ENCODE data around the gene LARP4. TPM values are rescaled to one million over a fixed set of nuclear protein-coding genes. Genes with fewer than 3 reads are reported as not detected.

The LARP4 gene
- total RNA-seq, 2 experiments from 2014 or later = 32.9 to 84.1 TPM

DNA sequence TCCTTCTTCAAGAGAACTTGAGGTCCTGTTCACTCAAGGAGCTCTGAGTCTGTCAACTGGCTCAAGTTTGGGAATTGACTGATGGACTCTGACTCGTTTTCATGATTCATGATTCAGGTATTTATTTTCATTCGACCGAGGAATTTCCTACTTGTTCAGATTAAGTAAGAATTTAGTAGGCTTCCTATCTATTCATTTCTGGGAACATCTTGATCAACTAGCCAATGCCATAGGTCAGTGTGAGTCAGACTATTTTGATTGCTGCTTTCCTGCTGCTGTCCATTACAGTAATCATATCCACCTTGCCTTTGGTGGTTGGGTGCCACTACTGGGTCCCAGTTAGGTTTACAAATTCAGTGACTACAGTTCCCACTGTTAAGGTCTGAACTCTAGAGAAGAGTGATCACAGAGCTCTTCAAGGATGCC lies 10.4 kb upstream of the LARP4 start:
- H3K27ac ChIP-seq (ENCODE audit: low read depth, low read length, poor library complexity, severe bottlenecking) = no peak overlapping the region
- H3K36me3 ChIP-seq (ENCODE audit: insufficient read depth, low read length) = no peaks in the 10 kb centered on the region
- no peaks in the 10 kb centered on the region for H4K20me1 ChIP-seq (ENCODE audit: insufficient read depth, low read length)
- TF ChIP-seq, protein P1, sequence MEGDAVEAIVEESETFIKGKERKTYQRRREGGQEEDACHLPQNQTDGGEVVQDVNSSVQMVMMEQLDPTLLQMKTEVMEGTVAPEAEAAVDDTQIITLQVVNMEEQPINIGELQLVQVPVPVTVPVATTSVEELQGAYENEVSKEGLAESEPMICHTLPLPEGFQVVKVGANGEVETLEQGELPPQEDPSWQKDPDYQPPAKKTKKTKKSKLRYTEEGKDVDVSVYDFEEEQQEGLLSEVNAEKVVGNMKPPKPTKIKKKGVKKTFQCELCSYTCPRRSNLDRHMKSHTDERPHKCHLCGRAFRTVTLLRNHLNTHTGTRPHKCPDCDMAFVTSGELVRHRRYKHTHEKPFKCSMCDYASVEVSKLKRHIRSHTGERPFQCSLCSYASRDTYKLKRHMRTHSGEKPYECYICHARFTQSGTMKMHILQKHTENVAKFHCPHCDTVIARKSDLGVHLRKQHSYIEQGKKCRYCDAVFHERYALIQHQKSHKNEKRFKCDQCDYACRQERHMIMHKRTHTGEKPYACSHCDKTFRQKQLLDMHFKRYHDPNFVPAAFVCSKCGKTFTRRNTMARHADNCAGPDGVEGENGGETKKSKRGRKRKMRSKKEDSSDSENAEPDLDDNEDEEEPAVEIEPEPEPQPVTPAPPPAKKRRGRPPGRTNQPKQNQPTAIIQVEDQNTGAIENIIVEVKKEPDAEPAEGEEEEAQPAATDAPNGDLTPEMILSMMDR (conservative IDR thresholded peaks at IDR 0.05; ENCODE audit: low read length) = no peak
- no peak for TF ChIP-seq EZH2phosphoT487 (IDR thresholded peaks at IDR 0.05; ENCODE audit: borderline replicate concordance, low read depth, low read length)
- POLR2A ChIA-PET = no interaction called here
- intact Hi-C loops (cut with micrococcal nuclease; ENCODE audit: unreplicated experiment) = no loop called here
- H3K9me2 ChIP-seq (ENCODE audit: insufficient read depth, low read length) = no peaks in the 10 kb centered on the region
- no peak overlapping the region for H2AFZ ChIP-seq (ENCODE audit: low read length)
- no TSS peak for BruUV-seq (replicated peaks)
- H3K4me1 ChIP-seq (ENCODE audit: insufficient read depth, low read length, poor library complexity, severe bottlenecking) = peaks cover 4% of the 10 kb centered on the region
- CTCF ChIA-PET (ENCODE audit: unreplicated experiment) = no interaction called here
- H3K4me2 ChIP-seq (ENCODE audit: low read length) = no peak overlapping the region
- H3K9me3 ChIP-seq (ENCODE audit: low read length) = no peaks in the 10 kb centered on the region
- no peaks in the 10 kb centered on the region for H3K79me2 ChIP-seq (ENCODE audit: insufficient read depth, low read depth, low read length)
- no peak overlapping the region for H3K4me3 ChIP-seq (ENCODE audit: low read depth, low read length, poor library complexity, severe bottlenecking)
- no peak for DNase-seq (ENCODE audit: low spot score)

DNA sequence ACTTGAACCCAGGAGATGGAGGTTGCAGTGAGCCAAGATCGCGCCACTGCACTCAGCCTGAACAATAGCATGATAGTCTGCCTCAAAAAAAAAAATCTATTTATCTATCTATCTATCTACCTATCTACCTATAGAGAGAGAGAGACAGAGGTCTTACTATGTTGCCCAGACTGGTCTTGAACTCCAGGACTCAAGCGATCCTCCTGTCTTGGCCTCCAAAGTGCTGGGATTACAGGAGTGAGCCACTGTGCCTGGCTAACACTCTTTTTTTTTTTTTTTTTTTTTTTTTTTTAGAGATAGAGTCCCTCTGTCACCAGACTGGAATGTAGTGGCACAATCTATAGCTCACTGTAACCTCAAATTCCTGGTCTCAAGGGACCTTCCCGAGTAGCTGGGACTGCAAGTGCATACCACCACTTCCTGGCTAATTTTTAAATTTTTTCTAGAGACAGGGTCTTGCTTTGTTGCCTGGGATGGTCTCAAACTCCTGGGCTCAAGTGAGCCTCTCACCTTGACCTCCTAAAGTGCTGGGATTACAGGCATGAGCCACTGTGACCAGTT lies 6.1 kb upstream of the LARP4 start:
- TF ChIP-seq EZH2phosphoT487 (IDR thresholded peaks at IDR 0.05; ENCODE audit: borderline replicate concordance, low read depth, low read length) = no peak
- TF ChIP-seq, protein P1 (conservative IDR thresholded peaks at IDR 0.05; ENCODE audit: low read length) = no peak
- H3K79me2 ChIP-seq (ENCODE audit: insufficient read depth, low read depth, low read length) = no peaks in the 10 kb centered on the region
- no peaks in the 10 kb centered on the region for H3K9me3 ChIP-seq (ENCODE audit: low read length)
- H2AFZ ChIP-seq (ENCODE audit: low read length) = no peak overlapping the region
- H3K36me3 ChIP-seq (ENCODE audit: insufficient read depth, low read length) = no peaks in the 10 kb centered on the region
- H3K4me2 ChIP-seq (ENCODE audit: low read length) = no peak overlapping the region
- intact Hi-C loops (cut with micrococcal nuclease; ENCODE audit: unreplicated experiment) = no loop called here
- DNase-seq (ENCODE audit: low spot score) = no peak
- no peaks in the 10 kb centered on the region for H3K4me1 ChIP-seq (ENCODE audit: insufficient read depth, low read length, poor library complexity, severe bottlenecking)
- CTCF ChIA-PET (ENCODE audit: unreplicated experiment) = no interaction called here
- no peaks in the 10 kb centered on the region for H4K20me1 ChIP-seq (ENCODE audit: insufficient read depth, low read length)
- H3K27ac ChIP-seq (ENCODE audit: low read depth, low read length, poor library complexity, severe bottlenecking) = no peak overlapping the region
- H3K4me3 ChIP-seq (ENCODE audit: low read depth, low read length, poor library complexity, severe bottlenecking) = no peak overlapping the region
- H3K9me2 ChIP-seq (ENCODE audit: insufficient read depth, low read length) = no peaks in the 10 kb centered on the region
- POLR2A ChIA-PET = interaction anchor here (0.6 to 0.7 kb wide), 2 partner anchors 282 to 284 kb away, joined by 3 to 4 read pairs; no protein-coding TSS in a partner anchor
- no TSS peak for BruUV-seq (replicated peaks)

DNA sequence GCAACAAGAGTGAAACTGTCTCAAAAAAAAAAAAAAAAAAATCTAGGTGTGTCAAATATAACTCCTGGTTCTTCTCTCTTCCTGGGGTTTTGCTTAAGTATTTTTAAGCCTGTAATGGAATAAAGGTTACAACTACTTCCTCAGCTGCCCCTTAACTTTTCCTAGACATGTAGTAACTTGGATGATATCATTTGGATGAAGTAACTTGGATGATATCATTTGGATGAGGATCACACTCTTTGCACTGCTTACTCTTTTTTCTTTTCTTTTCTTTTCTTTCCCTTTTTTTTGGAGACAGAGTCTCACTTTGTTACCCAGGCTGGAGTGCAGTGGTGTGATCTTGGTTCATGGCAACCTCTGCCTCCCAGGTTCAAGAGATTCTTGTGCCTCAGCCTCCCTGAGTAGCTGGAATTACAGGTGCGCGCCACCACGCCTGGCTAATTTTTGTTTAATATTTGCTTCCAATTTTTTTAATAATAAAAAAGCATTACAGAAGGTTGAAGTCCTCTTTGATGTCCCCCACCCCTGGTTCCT lies 3.5 kb upstream of the LARP4 start:
- no peaks in the 10 kb centered on the region for H3K9me2 ChIP-seq (ENCODE audit: insufficient read depth, low read length)
- peaks cover 13% of the 10 kb centered on the region for H3K79me2 ChIP-seq (ENCODE audit: insufficient read depth, low read depth, low read length)
- H3K9me3 ChIP-seq (ENCODE audit: low read length) = no peaks in the 10 kb centered on the region
- H3K27ac ChIP-seq (ENCODE audit: low read depth, low read length, poor library complexity, severe bottlenecking) = no peak overlapping the region
- ChIA-PET POLR2A (interaction anchor here (0.5 to 0.7 kb wide), 2 partner anchors 69 to 121 kb away, joined by 3 read pairs; no protein-coding TSS in a partner anchor), CTCF (ENCODE audit: unreplicated experiment) (no interaction called here)
- H3K36me3 ChIP-seq (ENCODE audit: insufficient read depth, low read length) = no peaks in the 10 kb centered on the region
- TF ChIP-seq, protein P1 (conservative IDR thresholded peaks at IDR 0.05; ENCODE audit: low read length) = no peak
- no peak for TF ChIP-seq EZH2phosphoT487 (IDR thresholded peaks at IDR 0.05; ENCODE audit: borderline replicate concordance, low read depth, low read length)
- H3K4me3 ChIP-seq (ENCODE audit: low read depth, low read length, poor library complexity, severe bottlenecking) = no peak overlapping the region
- intact Hi-C loops (cut with micrococcal nuclease; ENCODE audit: unreplicated experiment) = no loop called here
- no peak overlapping the region for H3K4me2 ChIP-seq (ENCODE audit: low read length)
- peaks cover 7% of the 10 kb centered on the region for H4K20me1 ChIP-seq (ENCODE audit: insufficient read depth, low read length)
- BruUV-seq (replicated peaks) = no TSS peak
- H3K4me1 ChIP-seq (ENCODE audit: insufficient read depth, low read length, poor library complexity, severe bottlenecking) = peaks cover 4% of the 10 kb centered on the region
- no peak for DNase-seq (ENCODE audit: low spot score)
- no peak overlapping the region for H2AFZ ChIP-seq (ENCODE audit: low read length)
